Stomach (tissue), 4 donors: ENCODE data around the gene B9D2.

Experiments
- POLR2A ChIP-seq, 4 donors: fragments of 450-650 bp; IDR thresholded peaks; one replicate each; pipeline ENCODE4 v1.6.1; 2016; ENCODE audit warnings: antibody characterized with exemption in 4 of 4, control low read depth in 2 of 4, mild to moderate bottlenecking in 1 of 4, moderate library complexity in 1 of 4
- POLR2AphosphoS5 ChIP-seq, 3 donors: sonication (generic); formaldehyde crosslinking; IDR thresholded peaks; one replicate each; pipeline ENCODE4 v1.6.1; 2016; ENCODE audit warnings: antibody characterized with exemption in 3 of 3
- TF ChIP-seq, protein P1 (sequence below), 7 experiments: fragments of 450-650 bp in 4 of 7; fragments of 200-600 bp in 3 of 7; sonication (generic) in 3 of 7; IDR thresholded peaks; one replicate each; pipeline ENCODE4 v1.5.1; 2016 to 2019; ENCODE audit warnings: antibody characterized with exemption in 7 of 7, control low read depth in 2 of 7, mild to moderate bottlenecking in 1 of 7

DNA sequence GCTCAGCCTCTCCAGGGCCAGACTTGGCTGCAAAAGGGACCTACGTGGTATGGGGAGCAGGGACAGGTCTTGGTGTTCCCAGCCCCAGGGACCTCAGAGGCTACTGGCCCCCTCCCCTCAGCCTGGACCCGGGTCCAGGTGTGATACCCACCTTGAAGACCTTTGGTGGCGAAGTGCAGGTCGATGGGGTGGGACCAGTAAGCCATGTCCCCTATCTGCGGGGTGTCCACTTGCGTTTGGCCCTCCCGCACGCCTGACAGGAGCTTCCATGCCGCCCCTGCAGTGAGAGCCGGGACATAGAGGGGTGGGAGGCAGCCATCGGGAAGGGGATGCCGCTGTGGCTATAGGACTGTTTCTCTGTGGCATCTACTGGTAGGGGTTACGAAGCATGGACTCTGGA lies 6.2 kb downstream of the B9D2 start:
- TF ChIP-seq, protein P1, sequence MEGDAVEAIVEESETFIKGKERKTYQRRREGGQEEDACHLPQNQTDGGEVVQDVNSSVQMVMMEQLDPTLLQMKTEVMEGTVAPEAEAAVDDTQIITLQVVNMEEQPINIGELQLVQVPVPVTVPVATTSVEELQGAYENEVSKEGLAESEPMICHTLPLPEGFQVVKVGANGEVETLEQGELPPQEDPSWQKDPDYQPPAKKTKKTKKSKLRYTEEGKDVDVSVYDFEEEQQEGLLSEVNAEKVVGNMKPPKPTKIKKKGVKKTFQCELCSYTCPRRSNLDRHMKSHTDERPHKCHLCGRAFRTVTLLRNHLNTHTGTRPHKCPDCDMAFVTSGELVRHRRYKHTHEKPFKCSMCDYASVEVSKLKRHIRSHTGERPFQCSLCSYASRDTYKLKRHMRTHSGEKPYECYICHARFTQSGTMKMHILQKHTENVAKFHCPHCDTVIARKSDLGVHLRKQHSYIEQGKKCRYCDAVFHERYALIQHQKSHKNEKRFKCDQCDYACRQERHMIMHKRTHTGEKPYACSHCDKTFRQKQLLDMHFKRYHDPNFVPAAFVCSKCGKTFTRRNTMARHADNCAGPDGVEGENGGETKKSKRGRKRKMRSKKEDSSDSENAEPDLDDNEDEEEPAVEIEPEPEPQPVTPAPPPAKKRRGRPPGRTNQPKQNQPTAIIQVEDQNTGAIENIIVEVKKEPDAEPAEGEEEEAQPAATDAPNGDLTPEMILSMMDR (IDR thresholded peaks at IDR 0.05): no peak
- TF ChIP-seq POLR2A (IDR thresholded peaks at IDR 0.05): no peak
- no peak for TF ChIP-seq POLR2AphosphoS5 (IDR thresholded peaks at IDR 0.05)
